OCI-LY7 (cell line): Measurements from ENCODE around the gene TMEM258. TPM values are rescaled to one million over a fixed set of nuclear protein-coding genes. Genes with fewer than 3 reads are reported as not detected.

Experiments used
- BruUV-seq: library from RNA; stranded (reverse); fragments of 400-500 nt; replicated peaks from 2 replicates; lab custom pipeline; 2021; lab: Mats Ljungman, UMichigan
- CTCF ChIA-PET: fragments of 300-600 bp; sonication (Branson Sonifier 250); formaldehyde crosslinking; loops from one replicate; lab custom pipeline; 2022; ENCODE audit warnings: antibody characterized with exemption; ENCODE audit not compliant: unreplicated experiment; lab: Charles Lee
- POLR2A ChIA-PET: fragments of 300-600 bp; sonication (Branson Sonifier 250); formaldehyde crosslinking; loops from one replicate; lab custom pipeline; 2022; ENCODE audit warnings: antibody characterized with exemption; lab: Charles Lee
- DNase-seq: peaks from one replicate; pipeline ENCODE4 v3.0.0-alpha.2; 2015; ENCODE audit warnings: low spot score
- H2AFZ ChIP-seq: fragments of 200-600 bp; sonication (generic), shearing (Covaris generic); 2 replicates; pipeline ENCODE4 v1.6.1; 2014; ENCODE audit warnings: mild to moderate bottlenecking, antibody characterized with exemption, low read length, moderate library complexity
- H3K27ac ChIP-seq: fragments of 200-600 bp; sonication (generic); 2 replicates; pipeline ENCODE4 v1.5.1; 2014; ENCODE audit warnings: mixed run types, low read depth, mild to moderate bottlenecking, moderate library complexity, low read length, inconsistent platforms; ENCODE audit not compliant: poor library complexity, severe bottlenecking
- H3K36me3 ChIP-seq: fragments of 200-600 bp; sonication (generic); 2 replicates; pipeline ENCODE4 v1.6.1; 2014; ENCODE audit warnings: mild to moderate bottlenecking, antibody characterized with exemption, low read length, moderate library complexity, mixed read lengths; ENCODE audit not compliant: insufficient read depth
- H3K4me1 ChIP-seq: fragments of 200-600 bp; sonication (generic); 2 replicates; pipeline ENCODE4 v1.5.1; 2014; ENCODE audit warnings: mild to moderate bottlenecking, low read length; ENCODE audit not compliant: insufficient read depth, poor library complexity, severe bottlenecking
- H3K4me2 ChIP-seq: fragments of 200-600 bp; sonication (generic); 2 replicates; pipeline ENCODE4 v1.6.1; 2014; ENCODE audit warnings: mild to moderate bottlenecking, low read length
- H3K4me3 ChIP-seq: fragments of 200-600 bp; sonication (generic); 2 replicates; pipeline ENCODE4 v1.5.1; 2014; ENCODE audit warnings: mild to moderate bottlenecking, low read depth, low read length; ENCODE audit not compliant: poor library complexity, severe bottlenecking
- H3K79me2 ChIP-seq: fragments of 200-600 bp; sonication (generic); 2 replicates; pipeline ENCODE4 v1.6.1; 2016; ENCODE audit warnings: low read depth, mild to moderate bottlenecking, low read length, moderate library complexity, mixed read lengths; ENCODE audit not compliant: insufficient read depth
- H3K9me2 ChIP-seq: fragments of 200-600 bp; sonication (generic); 2 replicates; pipeline ENCODE4 v1.6.1; 2016; ENCODE audit warnings: mild to moderate bottlenecking, low read length, mixed read lengths; ENCODE audit not compliant: insufficient read depth
- H3K9me3 ChIP-seq: fragments of 200-600 bp; sonication (generic); 2 replicates; pipeline ENCODE4 v1.6.1; 2014; ENCODE audit warnings: mild to moderate bottlenecking, mixed run types, low read length, mixed read lengths
- H4K20me1 ChIP-seq: fragments of 200-600 bp; sonication (generic); 2 replicates; pipeline ENCODE4 v1.6.1; 2014; ENCODE audit warnings: mild to moderate bottlenecking, antibody characterized with exemption, low read length, moderate library complexity, mixed read lengths; ENCODE audit not compliant: insufficient read depth
- EZH2phosphoT487 ChIP-seq: fragments of 200-600 bp; sonication (generic); IDR thresholded peaks from 2 replicates; pipeline ENCODE4 v1.6.1; 2018; ENCODE audit warnings: low read depth, borderline replicate concordance, mild to moderate bottlenecking, mixed run types, antibody characterized with exemption, low read length, moderate library complexity, mixed read lengths
- intact Hi-C: fragments of 100-400 bp; cut with micrococcal nuclease; formaldehyde crosslinking; loops from one replicate; pipeline ENCODE4 v1.10.0; 2022; ENCODE audit not compliant: unreplicated experiment
- total RNA-seq, 2 experiments: library from RNA; depleted of rRNA in 1 of 2; stranded (reverse); fragments of >200 nt in 1 of 2; shearing (Covaris generic) in 1 of 2; gene quantifications; 2 replicates each; pipeline ENCODE4 v1.2.3, GENCODE V29; 2014 to 2022
- TF ChIP-seq, protein P1 (sequence below): fragments of 200-600 bp; sonication (generic); conservative IDR thresholded peaks from 2 replicates; pipeline ENCODE4 v1.5.1; 2014; ENCODE audit warnings: mild to moderate bottlenecking, antibody characterized with exemption, low read length, moderate library complexity, mixed read lengths

TMEM258 gene
- total RNA-seq, 2 experiments from 2014 or later, result 174 TPM

DNA sequence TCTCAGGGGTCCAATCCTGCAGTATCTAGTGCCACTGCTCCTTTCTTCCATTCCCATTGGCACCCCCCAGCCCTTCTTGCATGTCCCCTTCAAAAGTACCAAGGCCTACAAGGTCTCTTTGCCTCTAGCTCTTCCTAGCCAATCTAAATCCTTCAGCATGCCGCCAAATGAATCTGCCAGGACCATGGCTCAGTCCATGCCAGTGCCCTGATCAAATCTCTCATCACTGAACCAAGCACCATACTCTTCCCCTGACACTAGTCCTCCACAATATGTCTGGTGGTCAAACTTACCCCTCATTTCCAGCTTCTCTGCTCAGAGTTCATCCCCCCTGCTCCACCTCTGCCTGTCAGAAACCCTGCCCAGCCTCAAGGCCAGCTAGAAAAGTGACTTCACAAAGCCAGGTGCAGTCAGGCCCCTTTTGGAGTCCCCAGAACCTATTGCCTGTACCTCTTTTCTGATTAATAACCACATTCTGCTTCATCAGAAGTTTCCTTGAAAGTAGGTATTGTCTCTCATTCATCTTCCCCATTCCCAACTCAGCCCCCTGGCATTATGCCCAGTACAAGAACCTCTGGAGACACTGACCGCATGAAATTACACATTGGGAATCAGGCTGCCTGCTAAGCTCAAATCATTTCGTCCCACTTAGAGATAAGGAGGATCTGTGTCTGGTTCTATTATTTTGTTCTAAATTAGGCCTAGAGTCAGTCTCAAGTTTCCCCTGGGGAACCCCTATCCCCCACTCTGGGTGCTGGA, 11.7 kb upstream of the TMEM258 start:
- intact Hi-C loops, result no loop called here
- TF ChIP-seq, protein P1, sequence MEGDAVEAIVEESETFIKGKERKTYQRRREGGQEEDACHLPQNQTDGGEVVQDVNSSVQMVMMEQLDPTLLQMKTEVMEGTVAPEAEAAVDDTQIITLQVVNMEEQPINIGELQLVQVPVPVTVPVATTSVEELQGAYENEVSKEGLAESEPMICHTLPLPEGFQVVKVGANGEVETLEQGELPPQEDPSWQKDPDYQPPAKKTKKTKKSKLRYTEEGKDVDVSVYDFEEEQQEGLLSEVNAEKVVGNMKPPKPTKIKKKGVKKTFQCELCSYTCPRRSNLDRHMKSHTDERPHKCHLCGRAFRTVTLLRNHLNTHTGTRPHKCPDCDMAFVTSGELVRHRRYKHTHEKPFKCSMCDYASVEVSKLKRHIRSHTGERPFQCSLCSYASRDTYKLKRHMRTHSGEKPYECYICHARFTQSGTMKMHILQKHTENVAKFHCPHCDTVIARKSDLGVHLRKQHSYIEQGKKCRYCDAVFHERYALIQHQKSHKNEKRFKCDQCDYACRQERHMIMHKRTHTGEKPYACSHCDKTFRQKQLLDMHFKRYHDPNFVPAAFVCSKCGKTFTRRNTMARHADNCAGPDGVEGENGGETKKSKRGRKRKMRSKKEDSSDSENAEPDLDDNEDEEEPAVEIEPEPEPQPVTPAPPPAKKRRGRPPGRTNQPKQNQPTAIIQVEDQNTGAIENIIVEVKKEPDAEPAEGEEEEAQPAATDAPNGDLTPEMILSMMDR, result no peak
- TF ChIP-seq EZH2phosphoT487, result no peak

DNA sequence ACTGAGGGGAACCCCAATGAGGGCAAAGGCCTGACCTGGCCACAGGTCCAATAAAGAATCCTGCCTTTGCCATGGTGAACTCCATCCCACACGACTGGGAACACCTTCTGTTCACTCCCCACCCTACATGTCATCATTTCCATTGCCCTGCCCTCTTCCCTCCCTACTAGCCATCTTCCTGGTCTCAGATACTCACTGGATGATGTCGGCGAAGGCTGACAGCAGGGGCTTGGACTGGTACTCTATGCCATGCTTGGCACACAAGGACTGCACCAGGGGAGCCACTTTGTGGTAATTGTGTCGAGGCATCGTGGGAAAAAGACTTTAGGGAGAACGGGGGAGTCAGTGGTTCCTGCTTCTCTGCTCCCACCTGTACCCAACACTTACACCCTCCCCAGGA, 10.2 kb upstream of the TMEM258 start:
- H3K4me3 ChIP-seq, result no peak overlapping the region
- H3K9me2 ChIP-seq, result no peaks in the 10 kb centered on the region
- H3K79me2 ChIP-seq, result peaks cover 23% of the 10 kb centered on the region
- BruUV-seq, result no TSS peak
- peaks cover 44% of the 10 kb centered on the region for H3K36me3 ChIP-seq
- peaks cover under 1% of the 10 kb centered on the region for H3K4me1 ChIP-seq
- intact Hi-C loops, result no loop called here
- no peaks in the 10 kb centered on the region for H3K9me3 ChIP-seq
- H2AFZ ChIP-seq, result no peak overlapping the region
- H3K27ac ChIP-seq, result no peak overlapping the region
- TF ChIP-seq EZH2phosphoT487, result no peak
- TF ChIP-seq, protein P1, result no peak
- no peak overlapping the region for H3K4me2 ChIP-seq
- no peak for DNase-seq
- POLR2A ChIA-PET, result no interaction called here
- 0 out of 2 replicates have a peak, but pooled peaks cover 5% of the 10 kb centered on the region for H4K20me1 ChIP-seq
- CTCF ChIA-PET, result no interaction called here

More for the DNA sequence above, 11.7 kb upstream of the TMEM258 start:
- Histone ChIP-seq H4K20me1 (0 out of 2 replicates have a peak, but pooled peaks cover 3% of the 10 kb centered on the region), H3K4me2 (no peak overlapping the region), H3K4me3 (no peak overlapping the region), H2AFZ (no peak overlapping the region), H3K9me2 (no peaks in the 10 kb centered on the region), H3K4me1 (no peaks in the 10 kb centered on the region), H3K36me3 (peaks cover 30% of the 10 kb centered on the region), H3K9me3 (no peaks in the 10 kb centered on the region), H3K79me2 (peaks cover 9% of the 10 kb centered on the region; the same call in 1 of the 2 replicates), H3K27ac (no peak overlapping the region)
- CTCF ChIA-PET, result no interaction called here
- BruUV-seq, result no TSS peak
- no peak for DNase-seq
- POLR2A ChIA-PET, result no interaction called here
